GM12878 (cell line): ENCODE measurements around the gene SLC9A8. TPM values are rescaled to one million over a fixed set of nuclear protein-coding genes. Genes with fewer than 3 reads are reported as not detected.

Experiments
- BACH1 ChIP-seq: fragments of 450-650 bp; IDR thresholded peaks from 2 replicates; pipeline ENCODE4 v1.6.1; 2017; ENCODE audit warnings: mild to moderate bottlenecking, borderline replicate concordance
- ETV6 ChIP-seq, 2 experiments: fragments of 450-650 bp in 1 of 2; IDR thresholded peaks in 1 of 2; conservative IDR thresholded peaks in 1 of 2; 2 replicates each; pipeline ENCODE4 v1.6.1; 2014; ENCODE audit warnings: antibody characterized with exemption in 1 of 2, borderline replicate concordance in 1 of 2, low read depth in 1 of 2, mild to moderate bottlenecking in 1 of 2, moderate library complexity in 1 of 2
- IRF4 ChIP-seq: IDR thresholded peaks from 2 replicates; pipeline ENCODE4 v1.6.1; 2011; ENCODE audit warnings: low read depth, low read length
- NFYB ChIP-seq: IDR thresholded peaks from 2 replicates; pipeline ENCODE4 v1.6.1; 2011; ENCODE audit warnings: low read depth, mild to moderate bottlenecking, low read length, improper control_type of control experiment, moderate library complexity; ENCODE audit not compliant: insufficient read depth
- POLR2AphosphoS2 ChIP-seq: IDR thresholded peaks from 2 replicates; pipeline ENCODE4 v1.6.1; 2011; ENCODE audit warnings: low read depth, mild to moderate bottlenecking, low read length, improper control_type of control experiment, moderate library complexity
- PRDM15 ChIP-seq: fragments of 450-650 bp; formaldehyde crosslinking; IDR thresholded peaks from 2 replicates; pipeline ENCODE4 v1.4.0; 2020; ENCODE audit warnings: mild to moderate bottlenecking, moderate library complexity
- RAD21 ChIP-seq: IDR thresholded peaks from 2 replicates; pipeline ENCODE4 v1.6.1; 2011; ENCODE audit warnings: mild to moderate bottlenecking, low read depth, low read length, moderate library complexity; ENCODE audit not compliant: insufficient read depth
- SP1 ChIP-seq: IDR thresholded peaks from one replicate; pipeline ENCODE4 v1.6.1; 2011; ENCODE audit warnings: low read depth, low read length
- SREBF2 ChIP-seq: IDR thresholded peaks from 2 replicates; pipeline ENCODE4 v1.6.1; 2012; ENCODE audit warnings: mild to moderate bottlenecking, low read length
- STAT1 ChIP-seq: fragments of 450-650 bp; conservative IDR thresholded peaks from 2 replicates; pipeline ENCODE4 v1.6.1; 2014; ENCODE audit warnings: antibody characterized with exemption, mild to moderate bottlenecking
- TCF12 ChIP-seq: IDR thresholded peaks from 2 replicates; pipeline ENCODE4 v1.6.1; 2011; ENCODE audit warnings: low read depth, mild to moderate bottlenecking, low read length
- ZBTB11 ChIP-seq: fragments of 450-650 bp; formaldehyde crosslinking; IDR thresholded peaks from 2 replicates; pipeline ENCODE4 v1.5.0; 2022; ENCODE audit warnings: mild to moderate bottlenecking, missing genetic modification characterization
- ZBTB4 ChIP-seq: fragments of 450-650 bp; formaldehyde crosslinking; IDR thresholded peaks from 2 replicates; pipeline ENCODE4 v1.4.0; 2022; ENCODE audit warnings: mild to moderate bottlenecking, moderate library complexity
- ZNF384 ChIP-seq: IDR thresholded peaks from 2 replicates; pipeline ENCODE4 v1.6.1; 2012; ENCODE audit warnings: low read depth, mild to moderate bottlenecking, low read length, improper control_type of control experiment, borderline replicate concordance
- polyA plus RNA-seq, 11 experiments: library from polyadenylated mRNA; depleted of rRNA in 4 of 11; unstranded in 6 of 11; stranded (reverse) in 5 of 11; fragments of >200 nt; fragmentation: Nextera tagmentation in 4 of 11; fragmentation: Illumina TruSeq in 1 of 11; extraction: Ambion mirVana in 4 of 11; extraction: Trizol in 1 of 11; gene quantifications; 1 replicate in 1 of 11; 2 replicates in 10 of 11; pipeline versions ENCODE4 v1.2.1 to v1.2.3, GENCODE V29; 2011 to 2016; ENCODE audit warnings: inconsistent platforms in 2 of 11, missing spikeins in 2 of 11, low read depth in 1 of 11
- total RNA-seq, 4 experiments: library from RNA; depleted of rRNA in 3 of 4; stranded (reverse); fragments of >200 nt in 3 of 4; fragmentation: Illumina TruSeq in 1 of 4; extraction: Trizol in 1 of 4; gene quantifications; 2 replicates each; pipeline versions ENCODE4 v1.2.1 to v1.2.3, GENCODE V29; 2013 to 2021

SLC9A8 gene
- total and polyA plus RNA-seq, 10 of the 15 experiments (the other 5 are each of a cell fraction or from before 2014, with no cell fraction given), result 0.40 to 15.5 (median 6.5) TPM

- TF ChIP-seq NFYB, result no peak
- TF ChIP-seq PRDM15 (CRISPR knock-in tag), result no peak
- no peak for TF ChIP-seq RAD21
- no peak for TF ChIP-seq STAT1
- TF ChIP-seq ETV6 (conservative IDR thresholded peaks at IDR 0.05 in 1 of 2, IDR thresholded peaks at IDR 0.05 in 1 of 2; ENCODE audit: borderline replicate concordance in 1 of 2, low read depth in 1 of 2), result 0 out of 4 replicates have a peak, but pooled peaks of 1 of the 2 experiments have one; percentile 55
- TF ChIP-seq SREBF2, result no peak
- peak; percentile 54; the same call in 1 of the 2 replicates for TF ChIP-seq TCF12
- TF ChIP-seq SP1, result no peak
- 0 out of 2 replicates have a peak, but pooled peaks have one; percentile 16 for TF ChIP-seq IRF4
- no peak for TF ChIP-seq ZBTB11 (CRISPR knock-in tag)
- TF ChIP-seq POLR2AphosphoS2, result no peak
- no peak; the same call in 1 of the 2 replicates for TF ChIP-seq BACH1
- TF ChIP-seq ZNF384, result no peak
- TF ChIP-seq ZBTB4 (CRISPR knock-in tag), result no peak
Observed at GRCh38 chr20:49812507-49813304, at the start of gene SLC9A8 (continued).
